ENCODE measurements around the gene SP9.

DNA sequence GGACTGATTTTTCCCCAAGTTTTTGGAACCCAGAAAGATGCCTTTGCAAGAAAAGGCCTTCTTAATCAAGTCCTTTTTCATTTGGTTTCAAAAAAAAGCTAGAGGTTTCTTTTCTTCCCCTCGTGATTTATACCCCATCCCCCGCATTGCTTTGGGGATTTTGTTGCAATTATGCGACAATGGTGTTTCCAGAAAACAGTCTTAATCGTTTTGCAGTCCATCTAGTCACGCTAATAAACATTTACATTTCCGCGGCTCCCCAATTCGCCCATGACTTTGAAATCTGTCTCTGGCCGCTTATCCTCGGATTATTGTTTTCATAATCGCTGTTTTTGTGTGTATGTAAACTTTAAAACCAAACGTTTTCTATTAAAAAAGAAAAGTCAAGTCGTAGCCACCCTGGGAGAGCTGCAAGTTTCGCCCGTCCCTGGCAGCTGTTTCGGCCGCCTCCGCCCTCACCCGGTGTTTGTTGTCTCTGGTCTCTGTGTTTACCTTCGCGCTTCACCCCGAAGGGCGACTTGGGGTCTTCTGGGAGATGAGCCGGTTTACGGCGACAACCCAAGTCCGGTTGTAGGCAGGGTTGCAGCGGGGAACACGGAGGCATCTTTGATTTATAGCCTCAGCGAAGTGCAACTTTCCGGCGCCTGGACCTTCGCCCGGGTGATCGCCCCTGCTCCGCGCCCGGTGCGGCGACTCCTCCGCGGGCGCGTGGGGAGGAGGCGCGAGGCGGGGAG, 667 bp downstream of the SP9 start:
- TF ChIP-seq, protein P1, sequence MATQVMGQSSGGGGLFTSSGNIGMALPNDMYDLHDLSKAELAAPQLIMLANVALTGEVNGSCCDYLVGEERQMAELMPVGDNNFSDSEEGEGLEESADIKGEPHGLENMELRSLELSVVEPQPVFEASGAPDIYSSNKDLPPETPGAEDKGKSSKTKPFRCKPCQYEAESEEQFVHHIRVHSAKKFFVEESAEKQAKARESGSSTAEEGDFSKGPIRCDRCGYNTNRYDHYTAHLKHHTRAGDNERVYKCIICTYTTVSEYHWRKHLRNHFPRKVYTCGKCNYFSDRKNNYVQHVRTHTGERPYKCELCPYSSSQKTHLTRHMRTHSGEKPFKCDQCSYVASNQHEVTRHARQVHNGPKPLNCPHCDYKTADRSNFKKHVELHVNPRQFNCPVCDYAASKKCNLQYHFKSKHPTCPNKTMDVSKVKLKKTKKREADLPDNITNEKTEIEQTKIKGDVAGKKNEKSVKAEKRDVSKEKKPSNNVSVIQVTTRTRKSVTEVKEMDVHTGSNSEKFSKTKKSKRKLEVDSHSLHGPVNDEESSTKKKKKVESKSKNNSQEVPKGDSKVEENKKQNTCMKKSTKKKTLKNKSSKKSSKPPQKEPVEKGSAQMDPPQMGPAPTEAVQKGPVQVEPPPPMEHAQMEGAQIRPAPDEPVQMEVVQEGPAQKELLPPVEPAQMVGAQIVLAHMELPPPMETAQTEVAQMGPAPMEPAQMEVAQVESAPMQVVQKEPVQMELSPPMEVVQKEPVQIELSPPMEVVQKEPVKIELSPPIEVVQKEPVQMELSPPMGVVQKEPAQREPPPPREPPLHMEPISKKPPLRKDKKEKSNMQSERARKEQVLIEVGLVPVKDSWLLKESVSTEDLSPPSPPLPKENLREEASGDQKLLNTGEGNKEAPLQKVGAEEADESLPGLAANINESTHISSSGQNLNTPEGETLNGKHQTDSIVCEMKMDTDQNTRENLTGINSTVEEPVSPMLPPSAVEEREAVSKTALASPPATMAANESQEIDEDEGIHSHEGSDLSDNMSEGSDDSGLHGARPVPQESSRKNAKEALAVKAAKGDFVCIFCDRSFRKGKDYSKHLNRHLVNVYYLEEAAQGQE (IDR thresholded peaks at IDR 0.05; ENCODE audit: insufficient read depth in 1 of 2, low read depth in 2 of 2, low read length in 2 of 2) = no peak
- TF ChIP-seq POLR2AphosphoS5 (IDR thresholded peaks at IDR 0.05; ENCODE audit: low read depth, low read length) = no peak
- no peak for TF ChIP-seq TAF1 (IDR thresholded peaks at IDR 0.05; ENCODE audit: borderline replicate concordance, insufficient read depth, low read length)
- no peak for TF ChIP-seq SIN3A (IDR thresholded peaks at IDR 0.05; ENCODE audit: borderline replicate concordance, insufficient read depth, low read length)
- TF ChIP-seq FOXP2 (optimal IDR thresholded peaks at IDR 0.05; ENCODE audit: borderline replicate concordance, extremely low read depth, extremely low read length, insufficient read depth) = no peak

Data from PFSK-1 (cell line).